Ovary (tissue), 3 donors: ENCODE measurements around the gene JAML.

ENCODE experiments used
- EP300 ChIP-seq: sonication (generic); formaldehyde crosslinking; IDR thresholded peaks from one replicate; pipeline ENCODE4 v1.6.1; 2017; ENCODE audit warnings: antibody characterized with exemption
- POLR2A ChIP-seq: fragments of 450-650 bp; IDR thresholded peaks from one replicate; pipeline ENCODE4 v1.6.1; 2017; ENCODE audit warnings: antibody characterized with exemption, mild to moderate bottlenecking, moderate library complexity
- TF ChIP-seq, protein P1 (sequence below), 3 donors: fragments of 450-650 bp in 2 of 3; fragments of 200-600 bp in 1 of 3; IDR thresholded peaks; one replicate each; pipeline versions ENCODE4 v1.5.1 to v1.8.0; 2016 to 2022; ENCODE audit warnings: antibody characterized with exemption in 3 of 3, mild to moderate bottlenecking in 1 of 3
- donor health status: DM: no; HTN: no; CAD: no.

DNA sequence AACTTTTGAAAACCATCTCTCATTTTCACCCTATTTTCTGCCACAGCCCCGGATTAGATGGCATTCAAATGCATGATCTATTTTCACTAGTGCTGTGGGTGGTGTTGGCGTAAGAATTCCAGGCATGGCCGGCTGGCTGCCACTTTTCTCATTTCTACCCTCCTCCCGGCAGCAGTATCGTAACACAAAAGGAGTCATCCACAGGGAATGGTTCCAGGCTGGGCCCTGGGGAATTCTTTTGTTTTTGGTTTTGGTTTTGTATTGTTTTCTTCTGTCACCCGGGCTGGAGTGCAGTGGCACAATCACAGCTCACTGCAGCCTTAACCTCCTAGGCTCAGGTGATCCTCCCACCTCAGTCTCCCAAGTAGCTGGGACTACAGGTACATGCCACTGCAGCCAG is 13.8 kb downstream of the JAML start:
- TF ChIP-seq, protein P1, sequence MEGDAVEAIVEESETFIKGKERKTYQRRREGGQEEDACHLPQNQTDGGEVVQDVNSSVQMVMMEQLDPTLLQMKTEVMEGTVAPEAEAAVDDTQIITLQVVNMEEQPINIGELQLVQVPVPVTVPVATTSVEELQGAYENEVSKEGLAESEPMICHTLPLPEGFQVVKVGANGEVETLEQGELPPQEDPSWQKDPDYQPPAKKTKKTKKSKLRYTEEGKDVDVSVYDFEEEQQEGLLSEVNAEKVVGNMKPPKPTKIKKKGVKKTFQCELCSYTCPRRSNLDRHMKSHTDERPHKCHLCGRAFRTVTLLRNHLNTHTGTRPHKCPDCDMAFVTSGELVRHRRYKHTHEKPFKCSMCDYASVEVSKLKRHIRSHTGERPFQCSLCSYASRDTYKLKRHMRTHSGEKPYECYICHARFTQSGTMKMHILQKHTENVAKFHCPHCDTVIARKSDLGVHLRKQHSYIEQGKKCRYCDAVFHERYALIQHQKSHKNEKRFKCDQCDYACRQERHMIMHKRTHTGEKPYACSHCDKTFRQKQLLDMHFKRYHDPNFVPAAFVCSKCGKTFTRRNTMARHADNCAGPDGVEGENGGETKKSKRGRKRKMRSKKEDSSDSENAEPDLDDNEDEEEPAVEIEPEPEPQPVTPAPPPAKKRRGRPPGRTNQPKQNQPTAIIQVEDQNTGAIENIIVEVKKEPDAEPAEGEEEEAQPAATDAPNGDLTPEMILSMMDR (IDR thresholded peaks at IDR 0.05) = no peak
- TF ChIP-seq EP300 (no peak), POLR2A (no peak)
